Fibroblast of lung (primary cell): Measurements from ENCODE around the gene MT1X. TPM values are rescaled to one million over a fixed set of nuclear protein-coding genes. Genes with fewer than 3 reads are reported as not detected.

Source experiments
- DNase-seq, 2 donors: peaks; one replicate each; pipeline versions ENCODE4 v3.0.0 to v3.0.0-alpha.2; 2010; ENCODE audit warnings: low read depth in 2 of 2
- H2AFZ ChIP-seq: 2 replicates; pipeline ENCODE4 v1.5.1; 2012; ENCODE audit warnings: low read length, control low read depth, inconsistent platforms
- H3K27ac ChIP-seq: 2 replicates; pipeline ENCODE4 v1.5.1; 2011; ENCODE audit warnings: low read length, control low read depth; ENCODE audit not compliant: insufficient read depth
- H3K27me3 ChIP-seq: 2 replicates; pipeline ENCODE4 v1.5.1; 2011; ENCODE audit warnings: mild to moderate bottlenecking, low read length; ENCODE audit not compliant: control insufficient read depth, insufficient read depth
- H3K36me3 ChIP-seq: 2 replicates; pipeline ENCODE4 v1.5.1; 2011; ENCODE audit warnings: low read length; ENCODE audit not compliant: control insufficient read depth, insufficient read depth
- H3K4me1 ChIP-seq: 2 replicates; pipeline ENCODE4 v1.5.1; 2011; ENCODE audit warnings: low read length; ENCODE audit not compliant: control insufficient read depth, insufficient read depth; ENCODE audit errors: extremely low read depth
- H3K4me2 ChIP-seq: 2 replicates; pipeline ENCODE4 v1.5.1; 2011; ENCODE audit warnings: low read length, control low read depth; ENCODE audit not compliant: insufficient read depth; ENCODE audit errors: extremely low read depth
- H3K4me3 ChIP-seq, 4 experiments: fragments of 200-600 bp in 1 of 4; sonication (generic) in 1 of 4; replicated peaks in 1 of 4; 2 replicates each; pipeline ENCODE4 v1.5.1; 2011 to 2016; ENCODE audit warnings: low read length in 4 of 4, low read depth in 3 of 4, mild to moderate bottlenecking in 3 of 4, control low read depth in 2 of 4, inconsistent platforms in 1 of 4, mixed read lengths in 1 of 4; ENCODE audit not compliant: insufficient read depth in 1 of 4; ENCODE audit errors: control extremely low read depth in 1 of 4
- H3K79me2 ChIP-seq: 2 replicates; pipeline ENCODE4 v1.5.1; 2012; ENCODE audit warnings: mild to moderate bottlenecking, low read length, inconsistent platforms; ENCODE audit not compliant: control insufficient read depth, insufficient read depth
- H3K9ac ChIP-seq: 2 replicates; pipeline ENCODE4 v1.5.1; 2011; ENCODE audit warnings: mild to moderate bottlenecking, low read length, control low read depth; ENCODE audit not compliant: insufficient read depth
- H3K9me3 ChIP-seq: 2 replicates; pipeline ENCODE4 v1.5.1; 2012; ENCODE audit warnings: low read depth, low read length; ENCODE audit not compliant: control insufficient read depth, insufficient read depth
- H4K20me1 ChIP-seq: 2 replicates; pipeline ENCODE4 v1.5.1; 2011; ENCODE audit warnings: low read length; ENCODE audit not compliant: control insufficient read depth, insufficient read depth; ENCODE audit errors: extremely low read depth
- EZH2 ChIP-seq: IDR thresholded peaks from 2 replicates; pipeline ENCODE4 v1.5.1; 2012; ENCODE audit warnings: low read length, control low read depth, mild to moderate bottlenecking; ENCODE audit errors: missing control alignments
- polyA plus RNA-seq, 2 donors: library from polyadenylated mRNA; depleted of rRNA in 1 of 2; stranded (reverse) in 1 of 2; unstranded in 1 of 2; fragments of >200 nt; gene quantifications; 2 replicates each; pipeline ENCODE4 v1.2.1, GENCODE V29; 2011 to 2012; ENCODE audit warnings: missing spikeins in 1 of 2
- total RNA-seq: library from RNA; depleted of rRNA; stranded (reverse); fragments of >200 nt; gene quantifications from 2 replicates; pipeline ENCODE4 v1.2.1, GENCODE V29; 2014
- TF ChIP-seq, protein P1 (sequence below), 2 donors: IDR thresholded peaks in 1 of 2; conservative IDR thresholded peaks in 1 of 2; 1 replicate in 1 of 2; 2 replicates in 1 of 2; pipeline ENCODE4 v1.5.1; 2011 to 2012; ENCODE audit warnings: low read length in 2 of 2, control low read depth in 1 of 2, inconsistent platforms in 1 of 2, low read depth in 1 of 2, mild to moderate bottlenecking in 1 of 2

MT1X gene
- total and polyA plus RNA-seq, 2 donors (not counting 1 experiment from before 2014, with no cell fraction given) = 137 to 242 TPM

DNA sequence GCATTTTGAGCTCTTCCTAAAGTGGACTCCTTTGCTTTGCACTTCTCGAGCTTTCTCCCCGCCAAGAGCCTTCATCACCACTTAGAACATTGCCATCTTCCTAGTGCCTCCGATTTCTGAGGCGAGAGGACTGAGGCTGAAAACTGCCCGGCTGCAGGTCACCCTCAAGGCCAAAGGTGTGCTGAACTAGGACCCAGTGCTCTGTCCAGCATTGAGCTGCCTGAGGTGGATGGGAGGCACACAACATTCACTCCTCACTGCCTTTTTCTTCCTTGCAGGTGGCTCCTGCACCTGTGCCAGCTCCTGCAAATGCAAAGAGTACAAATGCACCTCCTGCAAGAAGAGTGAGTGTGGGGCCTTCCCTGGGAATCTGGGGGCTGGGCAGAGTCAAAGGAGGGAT lies 38.4 kb upstream of the MT1X start:
- Histone ChIP-seq H3K4me2 (no peak overlapping the region), H3K9ac (no peak overlapping the region), H3K27ac (no peak overlapping the region), H3K27me3 (peaks cover 21% of the 10 kb centered on the region), H3K4me3 (no peak overlapping the region), H3K79me2 (no peaks in the 10 kb centered on the region), H3K4me1 (no peaks in the 10 kb centered on the region), H4K20me1 (no peaks in the 10 kb centered on the region), H3K9me3 (no peaks in the 10 kb centered on the region), H3K36me3 (no peaks in the 10 kb centered on the region), H2AFZ (no peak overlapping the region)
- DNase-seq = no peak
- TF ChIP-seq EZH2 = no peak
- TF ChIP-seq, protein P1, sequence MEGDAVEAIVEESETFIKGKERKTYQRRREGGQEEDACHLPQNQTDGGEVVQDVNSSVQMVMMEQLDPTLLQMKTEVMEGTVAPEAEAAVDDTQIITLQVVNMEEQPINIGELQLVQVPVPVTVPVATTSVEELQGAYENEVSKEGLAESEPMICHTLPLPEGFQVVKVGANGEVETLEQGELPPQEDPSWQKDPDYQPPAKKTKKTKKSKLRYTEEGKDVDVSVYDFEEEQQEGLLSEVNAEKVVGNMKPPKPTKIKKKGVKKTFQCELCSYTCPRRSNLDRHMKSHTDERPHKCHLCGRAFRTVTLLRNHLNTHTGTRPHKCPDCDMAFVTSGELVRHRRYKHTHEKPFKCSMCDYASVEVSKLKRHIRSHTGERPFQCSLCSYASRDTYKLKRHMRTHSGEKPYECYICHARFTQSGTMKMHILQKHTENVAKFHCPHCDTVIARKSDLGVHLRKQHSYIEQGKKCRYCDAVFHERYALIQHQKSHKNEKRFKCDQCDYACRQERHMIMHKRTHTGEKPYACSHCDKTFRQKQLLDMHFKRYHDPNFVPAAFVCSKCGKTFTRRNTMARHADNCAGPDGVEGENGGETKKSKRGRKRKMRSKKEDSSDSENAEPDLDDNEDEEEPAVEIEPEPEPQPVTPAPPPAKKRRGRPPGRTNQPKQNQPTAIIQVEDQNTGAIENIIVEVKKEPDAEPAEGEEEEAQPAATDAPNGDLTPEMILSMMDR (conservative IDR thresholded peaks at IDR 0.05 in 1 of 2, IDR thresholded peaks at IDR 0.05 in 1 of 2; ENCODE audit: low read depth in 1 of 2, low read length in 2 of 2) = no peak

DNA sequence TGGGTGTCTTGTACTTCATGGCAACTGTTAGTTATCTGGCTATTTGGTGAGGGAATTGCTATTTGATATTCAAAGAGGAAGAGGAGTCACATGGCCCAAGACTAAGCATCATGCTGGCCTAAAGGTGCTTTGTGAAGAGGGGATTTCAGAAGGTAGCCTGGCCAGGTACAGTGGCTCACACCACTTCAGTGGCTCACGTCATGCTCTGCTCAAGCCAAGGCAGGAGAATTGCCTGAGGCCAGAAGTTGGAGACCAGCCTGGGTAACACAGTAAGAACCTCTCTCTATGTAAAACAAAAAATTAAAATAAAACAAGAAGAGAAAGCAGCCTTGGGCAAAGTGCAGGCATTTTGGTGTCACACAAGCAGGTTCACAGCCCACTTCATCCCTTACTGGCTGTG lies 37.0 kb upstream of the MT1X start:
- H3K9me3 ChIP-seq = no peaks in the 10 kb centered on the region
- H4K20me1 ChIP-seq = no peaks in the 10 kb centered on the region
- no peak overlapping the region for H3K27ac ChIP-seq
- peaks cover 25% of the 10 kb centered on the region for H3K27me3 ChIP-seq
- no peaks in the 10 kb centered on the region for H3K79me2 ChIP-seq
- H3K9ac ChIP-seq = no peak overlapping the region
- H3K36me3 ChIP-seq = no peaks in the 10 kb centered on the region
- no peaks in the 10 kb centered on the region for H3K4me1 ChIP-seq
- no peak overlapping the region for H3K4me2 ChIP-seq
- H2AFZ ChIP-seq = no peak overlapping the region
- H3K4me3 ChIP-seq = no peak overlapping the region
- TF ChIP-seq EZH2 = no peak
- TF ChIP-seq, protein P1 (conservative IDR thresholded peaks at IDR 0.05 in 1 of 2, IDR thresholded peaks at IDR 0.05 in 1 of 2; ENCODE audit: low read depth in 1 of 2, low read length in 2 of 2) = no peak
- no peak for DNase-seq

DNA sequence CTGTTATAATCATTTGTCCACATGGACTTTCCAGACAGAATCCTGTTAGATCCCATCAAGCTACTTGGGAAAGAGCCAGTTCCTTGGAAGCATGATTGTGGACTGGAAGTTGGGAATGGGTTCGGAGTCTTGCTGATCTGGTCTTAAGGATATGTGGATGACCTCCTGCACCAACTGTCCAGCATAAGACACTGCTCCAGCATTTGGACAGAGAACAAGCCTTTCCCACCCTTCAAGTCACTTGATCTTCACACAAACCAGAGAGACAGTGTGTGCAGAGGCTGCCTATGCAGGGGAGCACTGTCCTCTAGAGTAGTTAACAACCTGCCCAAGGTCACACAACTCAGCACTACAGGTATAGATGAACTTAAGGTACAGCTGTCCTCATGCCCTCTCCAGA lies 36.4 kb upstream of the MT1X start:
- Histone ChIP-seq H3K27ac (no peak overlapping the region), H3K9me3 (no peaks in the 10 kb centered on the region), H3K27me3 (peaks cover 25% of the 10 kb centered on the region), H3K4me2 (no peak overlapping the region), H3K9ac (no peak overlapping the region), H3K4me3 (no peak overlapping the region), H3K36me3 (no peaks in the 10 kb centered on the region), H4K20me1 (no peaks in the 10 kb centered on the region), H3K79me2 (no peaks in the 10 kb centered on the region), H3K4me1 (no peaks in the 10 kb centered on the region), H2AFZ (no peak overlapping the region)
- TF ChIP-seq, protein P1 (conservative IDR thresholded peaks at IDR 0.05 in 1 of 2, IDR thresholded peaks at IDR 0.05 in 1 of 2; ENCODE audit: low read depth in 1 of 2, low read length in 2 of 2) = no peak
- TF ChIP-seq EZH2 = no peak
- DNase-seq = no peak
